GM18870 (cell line): Measurements from ENCODE around the gene ABCA4.

Source experiments
- ATAC-seq: cut with Tn5 transposase; IDR thresholded peaks from one replicate; pipeline ENCODE4 v1.9.1; 2021; ENCODE audit warnings: moderate library complexity; ENCODE audit not compliant: unreplicated experiment

The ABCA4 gene

DNA sequence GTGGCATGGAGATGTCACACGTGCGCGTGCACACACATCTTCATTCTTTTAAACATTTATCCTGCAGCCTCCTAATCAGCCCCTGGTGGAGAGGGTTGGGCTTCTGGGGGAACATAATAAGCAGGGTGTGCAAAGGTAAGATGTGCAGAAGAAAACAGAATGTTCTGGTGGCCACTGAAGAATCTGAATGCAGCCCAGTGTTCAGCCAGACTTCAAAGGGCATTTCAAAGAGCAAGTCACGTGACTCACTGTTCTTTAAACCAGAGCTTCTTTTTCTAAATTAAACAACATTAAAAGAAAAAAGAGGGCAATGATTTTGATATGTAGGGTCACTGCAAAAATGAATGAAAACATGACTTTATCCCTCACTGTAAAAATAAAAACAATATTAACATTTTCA, 89.8 kb downstream of the ABCA4 start:
- ATAC-seq = no peak

DNA sequence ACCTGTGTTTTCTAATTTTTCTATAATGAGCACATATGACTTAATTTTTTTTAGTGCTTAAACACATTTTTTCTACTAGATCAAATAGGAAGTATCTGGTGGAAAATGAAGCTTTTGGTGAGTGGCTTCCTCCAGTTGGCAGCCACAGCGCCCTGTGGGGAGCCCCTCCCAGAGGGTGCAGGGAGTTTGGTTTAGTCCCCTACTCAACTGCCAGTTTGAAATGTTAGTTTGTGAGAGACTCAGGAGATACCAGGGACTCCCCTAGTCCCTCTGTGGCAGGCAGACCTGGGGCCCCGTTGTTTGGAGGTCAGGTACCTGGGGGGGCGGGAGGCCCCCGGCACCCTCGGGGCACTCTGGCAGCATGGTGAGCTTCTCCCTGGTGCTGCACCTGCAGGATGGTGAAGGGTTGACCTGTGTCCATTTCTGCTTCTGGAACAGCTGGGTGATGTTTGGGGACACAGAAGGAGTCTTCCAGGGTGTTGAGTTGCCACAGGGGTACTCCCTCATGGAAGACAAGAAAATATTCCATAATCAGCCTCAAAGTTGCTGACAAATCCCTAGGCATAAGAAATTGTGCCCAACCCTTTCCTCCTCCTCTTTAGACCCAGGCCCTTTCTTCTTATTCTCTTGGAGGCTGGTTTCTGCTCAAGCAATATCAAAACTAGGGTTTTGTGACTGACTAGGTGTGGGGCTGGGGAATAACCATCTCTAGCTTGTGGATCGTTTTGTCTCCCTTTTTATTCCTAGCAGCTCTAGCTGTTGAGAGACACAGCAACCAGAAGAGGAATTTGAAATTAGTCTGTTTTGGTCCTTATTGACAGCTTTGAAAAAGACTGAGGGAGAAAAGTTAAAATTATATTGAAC, 91.6 kb downstream of the ABCA4 start:
- ATAC-seq = no peak

DNA sequence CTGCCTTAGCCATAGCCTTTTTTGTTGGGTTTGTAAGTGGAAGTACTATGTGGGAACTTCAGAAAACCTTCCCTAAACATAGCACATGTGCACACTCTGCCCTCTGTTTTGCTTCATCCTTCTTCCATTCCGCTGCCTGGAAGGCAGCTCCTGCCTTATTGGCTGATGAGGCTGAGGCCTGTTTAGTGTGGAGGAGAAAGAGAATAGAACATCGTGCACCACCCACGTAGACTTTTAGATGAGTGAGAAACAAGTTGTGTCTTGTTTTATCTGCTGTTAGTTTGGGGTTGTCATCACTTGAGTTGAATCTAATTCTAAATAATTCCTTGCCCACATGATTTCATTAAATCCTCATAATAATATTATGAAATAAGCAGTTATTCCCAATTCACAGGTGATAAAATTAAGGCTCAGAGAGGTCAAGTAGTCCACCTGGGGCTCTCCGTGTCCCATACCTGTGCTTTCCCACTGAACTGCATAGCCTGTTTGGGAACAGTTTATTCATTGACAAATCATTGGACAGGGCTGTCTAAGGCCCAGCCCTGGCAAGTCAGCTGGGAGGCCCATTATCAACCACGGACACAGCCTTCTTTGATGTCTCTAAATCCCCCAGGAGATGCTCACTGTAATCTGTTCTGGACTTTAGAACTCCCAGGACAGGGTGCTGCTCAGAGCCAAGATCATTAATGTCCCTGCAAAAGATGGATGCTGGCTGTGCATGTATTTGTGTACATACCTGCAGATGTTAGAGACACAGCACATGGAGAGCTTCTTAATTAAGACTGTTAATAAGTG, 93.0 kb downstream of the ABCA4 start:
- ATAC-seq = no peak

DNA sequence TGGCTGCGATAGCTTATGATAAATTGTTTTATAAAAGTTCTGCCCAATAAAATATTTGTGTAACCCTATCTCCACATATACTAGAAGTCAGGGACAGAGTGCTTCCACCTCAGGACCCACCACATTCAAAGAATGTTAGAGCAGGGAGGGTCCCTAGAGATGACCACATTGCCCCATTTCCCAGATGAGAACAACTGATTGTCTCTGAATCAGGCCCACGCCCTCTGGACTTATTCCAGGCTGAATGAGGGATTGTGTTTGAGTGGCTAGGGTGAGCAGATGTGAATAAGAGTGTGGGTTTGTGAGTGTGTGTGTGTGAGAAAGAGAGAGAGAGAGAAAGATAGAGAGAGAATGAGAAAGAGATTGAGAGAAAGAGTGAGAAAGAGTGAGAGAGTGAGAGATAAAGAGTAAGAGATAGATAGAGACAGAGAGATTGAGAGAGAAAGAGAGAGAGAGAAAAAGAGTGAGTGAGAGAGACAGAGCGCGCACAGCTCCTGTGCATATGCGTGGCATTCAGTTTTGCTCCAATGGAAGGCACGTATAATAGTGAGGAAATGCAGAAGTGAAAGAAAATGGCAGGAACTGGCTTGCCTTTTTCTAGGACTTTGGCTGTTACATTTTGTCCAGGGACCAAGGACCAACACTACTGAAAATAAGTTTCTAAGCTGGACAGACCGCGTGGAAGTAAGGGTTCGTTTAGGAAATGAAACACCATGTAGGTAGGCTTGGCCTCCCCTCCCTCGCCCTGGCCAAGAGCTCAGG, 94.1 kb downstream of the ABCA4 start:
- ATAC-seq = no peak

DNA sequence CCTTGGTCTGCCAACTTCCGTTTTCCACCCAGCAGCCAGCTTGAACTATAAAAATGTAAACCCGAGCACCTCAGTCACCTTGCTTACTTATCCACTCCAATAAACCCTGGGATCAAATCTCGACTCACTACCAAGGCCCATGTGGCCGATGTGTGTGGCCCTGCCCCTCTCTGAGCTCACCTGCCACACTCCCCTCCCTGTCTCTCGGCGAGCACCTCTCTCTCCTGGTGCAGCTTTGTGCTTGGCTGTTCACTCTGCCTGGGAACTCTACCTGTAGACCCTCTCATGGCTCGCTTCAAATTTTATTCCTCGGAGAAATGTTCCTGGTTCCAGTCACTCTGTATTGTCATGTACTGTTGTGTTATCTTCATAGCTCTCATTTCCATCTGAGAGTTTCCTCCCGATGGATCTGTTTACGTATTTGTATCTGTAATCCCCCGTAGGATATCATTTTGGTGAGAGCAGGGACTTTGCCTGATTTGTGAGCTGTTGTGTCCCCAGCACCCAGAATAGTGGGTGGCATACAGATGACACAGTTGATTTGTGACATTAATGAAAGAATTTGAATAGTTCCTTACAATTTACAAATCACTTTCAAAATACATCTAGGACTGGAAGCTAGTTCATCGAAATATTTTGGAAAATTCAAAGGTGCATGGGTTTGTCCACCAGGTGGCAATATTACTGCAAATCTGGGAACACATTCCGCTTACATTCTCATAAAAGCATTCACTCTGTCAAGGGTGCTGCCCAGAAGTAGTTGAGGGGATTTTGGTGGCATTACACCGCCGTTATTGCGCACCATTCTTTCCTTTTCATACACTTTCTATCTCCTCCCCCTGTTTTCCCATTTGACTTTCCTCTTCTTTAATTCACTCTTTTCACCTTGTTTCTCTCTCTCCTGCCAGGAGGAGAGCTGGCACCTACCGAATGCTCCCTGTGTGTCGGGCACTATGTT, 95.3 kb downstream of the ABCA4 start:
- no peak for ATAC-seq

DNA sequence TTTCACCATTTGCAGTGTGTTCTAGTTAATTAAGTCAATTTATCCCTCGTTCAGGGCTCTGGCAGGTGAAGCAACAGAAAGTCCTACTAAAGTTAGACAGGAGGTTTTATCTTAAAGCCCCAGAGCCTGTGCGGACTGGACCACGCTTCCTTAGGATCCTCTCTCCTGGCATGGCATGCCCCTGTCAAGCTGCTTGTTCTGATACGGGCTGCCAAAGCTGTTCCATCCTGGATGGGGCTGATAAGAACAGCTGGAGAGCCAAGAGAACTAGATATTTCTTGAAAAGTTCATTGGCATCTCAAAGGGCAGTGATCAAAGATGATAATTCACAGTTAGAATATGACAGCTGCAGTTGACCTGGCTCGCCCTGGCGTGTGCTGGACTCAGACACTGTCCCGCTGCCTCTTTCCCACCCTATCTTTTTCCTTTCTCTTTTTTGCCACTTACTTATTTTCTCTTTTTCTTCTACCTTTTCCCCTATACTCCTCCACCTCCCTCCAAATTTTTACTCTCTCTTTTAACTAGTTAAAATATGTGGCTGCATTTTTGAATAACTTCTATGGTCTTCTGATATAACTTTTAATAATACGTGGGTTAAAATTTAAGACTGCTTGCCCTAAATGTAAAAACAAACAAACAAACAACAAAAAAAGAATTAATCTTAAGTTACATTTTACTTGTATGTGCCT, 96.7 kb downstream of the ABCA4 start:
- no peak for ATAC-seq

DNA sequence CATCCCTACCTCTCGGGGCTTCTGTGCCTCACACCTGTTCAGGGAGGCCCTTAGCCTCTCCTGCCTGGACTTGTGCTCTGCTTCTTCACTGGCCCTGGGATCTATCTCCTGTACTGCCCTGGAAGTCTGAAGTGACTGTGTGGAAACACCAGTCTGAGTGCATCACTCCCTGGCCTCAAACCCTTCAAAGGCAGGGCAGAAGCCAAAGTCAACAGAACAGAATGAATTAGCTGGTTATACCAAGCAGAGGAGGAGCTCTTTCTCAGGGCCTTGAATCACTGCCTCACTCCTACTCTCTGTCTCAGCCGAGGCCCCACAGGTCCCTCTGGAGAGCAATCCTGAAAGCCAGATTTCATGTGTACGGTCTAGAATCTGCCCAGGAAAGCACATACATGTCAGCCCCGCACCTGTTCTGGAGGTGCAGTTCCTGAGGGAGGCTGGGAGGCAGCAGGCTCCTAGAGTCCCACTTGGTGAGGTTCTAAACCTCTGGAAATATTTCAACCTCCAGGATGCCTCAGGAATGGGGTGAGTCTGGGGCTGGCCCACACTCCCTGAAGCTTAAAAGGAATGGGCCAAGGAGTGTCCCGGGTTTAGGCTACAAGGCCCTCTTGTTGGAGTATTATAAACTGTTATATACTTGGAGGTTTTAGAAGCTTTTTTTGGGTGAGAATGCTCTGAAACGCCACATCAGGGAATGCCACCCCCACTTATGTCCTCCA, 98.3 kb downstream of the ABCA4 start:
- no peak for ATAC-seq

DNA sequence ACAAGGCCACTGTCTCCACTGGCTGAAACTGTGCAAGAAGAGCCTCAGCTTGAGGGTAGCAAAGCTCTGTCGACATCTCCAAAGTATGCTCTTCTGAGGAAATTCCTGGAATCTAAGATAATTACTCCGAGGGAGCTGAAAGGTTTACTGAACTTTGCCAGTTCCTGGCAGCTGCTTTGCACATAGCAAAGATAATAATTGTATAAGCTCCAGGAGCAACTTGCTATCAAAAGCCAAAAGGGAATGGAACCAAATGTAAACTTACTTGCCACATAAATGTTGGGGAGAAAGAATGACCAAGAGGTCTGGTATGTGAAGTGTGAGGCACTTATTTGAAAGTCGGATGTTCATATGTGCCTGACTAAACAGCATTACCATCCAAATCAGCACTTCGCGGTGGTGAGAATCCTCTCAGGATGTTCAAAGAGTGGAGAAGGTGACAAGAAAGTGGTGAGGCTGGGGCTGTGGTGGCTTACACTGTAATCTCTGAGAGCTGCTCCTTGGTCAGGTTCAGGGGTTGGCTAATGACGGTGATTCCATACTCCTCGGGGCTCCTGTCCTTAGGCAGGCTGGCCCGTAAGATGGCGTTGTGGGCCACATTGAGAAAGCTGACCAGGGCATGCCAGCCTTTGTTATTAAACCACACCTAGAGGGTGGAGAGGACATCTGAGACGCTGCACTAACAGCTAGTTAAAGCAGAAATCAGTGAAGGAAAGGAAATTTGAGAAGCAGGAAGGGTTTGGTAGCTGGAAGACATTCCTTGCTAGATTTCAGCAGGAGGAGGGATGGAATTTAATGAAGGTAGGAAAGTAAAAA, 100.0 kb downstream of the ABCA4 start:
- no peak for ATAC-seq

DNA sequence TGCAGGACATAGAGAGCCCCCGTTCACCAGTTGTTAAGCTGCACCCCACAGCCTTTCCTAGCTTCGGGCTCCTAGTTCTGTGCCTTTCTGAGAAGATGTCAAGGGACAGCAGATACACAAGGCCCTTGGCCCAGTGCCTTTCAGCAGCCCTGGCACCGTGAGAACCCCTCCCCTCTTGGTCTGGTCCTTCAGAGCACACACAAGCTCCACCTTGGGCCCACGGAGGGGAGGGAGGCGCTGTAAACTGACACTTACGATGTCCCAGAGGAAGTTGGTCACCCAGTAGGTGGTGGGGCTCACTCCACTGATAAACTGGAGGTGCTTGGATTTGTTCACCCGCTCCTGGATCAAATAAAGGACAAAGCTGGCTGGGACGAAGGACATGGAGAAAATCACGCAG, 101.6 kb downstream of the ABCA4 start:
- ATAC-seq = no peak

DNA sequence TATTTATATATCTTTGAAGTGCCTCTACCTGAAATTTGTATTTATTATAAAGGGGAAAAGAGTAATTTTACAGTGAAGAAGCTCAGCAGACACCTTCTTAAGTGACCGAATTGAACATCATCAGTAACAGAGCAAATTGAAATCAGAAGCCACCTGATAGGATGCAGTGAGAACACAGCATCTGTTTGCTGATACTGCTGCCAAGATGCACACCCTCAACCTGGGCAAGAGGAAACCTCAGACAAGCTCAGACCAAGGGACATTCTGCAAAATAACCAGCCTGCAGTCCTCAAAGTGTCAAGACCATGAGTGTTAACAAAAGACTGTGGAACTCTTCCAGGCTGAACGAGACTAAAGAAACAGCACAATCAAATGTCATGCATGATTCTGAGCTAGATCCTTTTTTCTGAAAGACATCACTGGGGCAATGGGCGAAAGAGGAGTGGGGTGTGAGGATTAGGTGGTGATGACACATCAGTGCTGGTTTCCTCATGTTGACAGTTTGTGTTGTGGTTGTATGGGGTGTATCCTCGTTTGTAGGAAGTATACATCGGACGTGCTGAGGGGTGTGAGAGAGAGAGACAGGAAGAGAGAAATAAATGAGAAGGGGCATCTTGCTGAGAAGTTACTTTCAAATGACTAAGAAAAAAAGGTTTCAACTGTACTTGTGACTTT, 103.7 kb downstream of the ABCA4 start:
- ATAC-seq = no peak

DNA sequence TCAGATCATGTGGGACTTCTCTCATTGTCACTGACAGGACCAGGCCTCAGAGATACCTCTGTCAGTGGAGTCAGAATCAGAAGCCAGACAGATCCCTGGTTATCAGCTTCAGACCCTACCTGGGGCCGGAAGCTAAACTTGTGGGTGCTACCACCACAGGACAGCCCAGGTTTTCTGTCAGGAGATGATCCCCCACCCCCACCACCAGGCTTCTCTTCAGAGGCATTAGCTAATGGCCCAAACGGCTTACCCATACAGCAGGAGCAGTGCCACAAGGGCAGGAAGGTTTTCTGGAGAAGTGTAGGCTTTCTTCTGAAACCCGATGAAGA, 105.5 kb downstream of the ABCA4 start:
- no peak for ATAC-seq

DNA sequence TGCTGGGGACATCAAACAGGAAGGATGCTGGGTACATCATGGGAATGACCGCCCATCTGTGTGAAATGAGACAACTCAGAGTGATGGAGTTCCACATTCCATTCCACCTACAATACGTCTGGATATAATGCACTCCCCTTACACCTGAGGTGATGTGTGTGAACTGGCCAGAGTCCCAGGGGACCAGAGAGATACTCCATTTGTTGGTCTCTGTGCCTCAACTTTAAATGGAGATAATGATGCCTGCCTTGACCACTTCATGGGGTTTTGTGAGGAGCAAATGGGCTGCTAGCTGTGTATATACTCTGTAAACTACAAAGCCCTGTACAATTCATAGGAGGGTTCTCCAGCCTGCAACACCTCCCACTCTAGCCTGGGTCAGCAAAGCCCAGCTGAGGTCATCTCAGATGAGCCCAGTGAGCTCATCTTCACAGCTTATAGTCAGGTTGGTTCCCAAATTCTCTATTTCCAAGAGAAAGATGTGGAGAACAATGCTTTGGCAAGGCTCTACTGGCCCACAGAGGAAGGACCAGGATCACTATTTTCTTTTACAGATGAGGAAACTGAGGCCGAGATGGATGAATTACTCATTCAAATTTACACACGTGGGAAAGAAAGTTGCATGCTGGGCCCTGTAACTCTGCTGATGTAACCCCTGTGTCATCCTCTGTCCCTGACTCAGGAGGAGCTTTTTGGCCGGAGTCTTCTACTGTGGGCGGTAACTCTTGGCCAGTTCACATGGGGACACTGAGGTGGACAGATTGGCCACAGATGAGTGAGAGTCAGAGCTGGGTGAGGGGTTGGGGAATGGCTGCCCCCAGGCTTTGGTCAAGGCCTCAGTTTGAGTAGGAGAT, 106.1 kb downstream of the ABCA4 start:
- ATAC-seq = no peak

DNA sequence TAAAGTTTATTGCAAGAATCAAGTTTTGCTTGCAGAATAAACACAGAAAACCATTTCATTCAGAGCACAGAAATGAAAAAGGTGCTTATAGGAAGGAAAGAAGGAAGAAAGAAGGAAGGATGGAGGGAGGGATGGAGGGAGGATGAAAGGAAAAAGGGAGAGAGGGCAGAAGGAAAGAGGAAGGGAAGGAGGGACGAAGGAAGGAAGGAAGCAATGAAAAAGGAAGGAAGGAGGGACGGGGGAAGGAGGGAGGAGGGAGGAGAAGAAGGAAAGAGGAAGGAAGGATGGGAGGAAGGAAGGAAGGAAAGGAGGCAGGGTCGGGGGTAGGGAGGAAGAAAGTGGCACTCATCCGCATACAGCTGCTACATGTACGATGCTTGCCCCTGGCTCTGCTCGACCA, 106.9 kb downstream of the ABCA4 start:
- ATAC-seq = no peak

DNA sequence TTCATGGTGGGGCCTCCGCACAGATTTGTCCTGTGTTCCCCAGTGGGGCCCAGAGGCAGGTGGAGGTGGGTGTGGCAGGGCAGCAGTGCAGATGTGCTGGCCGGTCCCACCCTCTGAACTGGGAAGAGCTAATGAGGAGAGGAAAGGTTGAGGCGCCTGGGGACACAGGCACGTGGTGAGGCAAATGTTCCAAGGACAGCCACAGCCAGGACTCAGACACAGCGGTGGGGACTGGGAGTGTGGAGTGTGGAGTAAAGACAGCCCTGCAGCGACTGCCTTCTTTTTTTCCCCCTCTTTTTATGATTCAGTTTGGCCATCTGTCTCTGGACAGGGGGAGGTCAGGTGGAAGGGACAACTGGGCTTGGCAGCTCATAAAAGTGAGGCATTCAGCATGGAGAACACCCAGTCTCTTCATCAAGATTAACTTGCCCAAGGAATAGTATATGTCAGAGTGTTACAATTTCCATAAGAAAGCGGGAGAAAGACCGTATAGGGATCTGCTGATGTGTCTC, 107.5 kb downstream of the ABCA4 start:
- ATAC-seq = no peak

DNA sequence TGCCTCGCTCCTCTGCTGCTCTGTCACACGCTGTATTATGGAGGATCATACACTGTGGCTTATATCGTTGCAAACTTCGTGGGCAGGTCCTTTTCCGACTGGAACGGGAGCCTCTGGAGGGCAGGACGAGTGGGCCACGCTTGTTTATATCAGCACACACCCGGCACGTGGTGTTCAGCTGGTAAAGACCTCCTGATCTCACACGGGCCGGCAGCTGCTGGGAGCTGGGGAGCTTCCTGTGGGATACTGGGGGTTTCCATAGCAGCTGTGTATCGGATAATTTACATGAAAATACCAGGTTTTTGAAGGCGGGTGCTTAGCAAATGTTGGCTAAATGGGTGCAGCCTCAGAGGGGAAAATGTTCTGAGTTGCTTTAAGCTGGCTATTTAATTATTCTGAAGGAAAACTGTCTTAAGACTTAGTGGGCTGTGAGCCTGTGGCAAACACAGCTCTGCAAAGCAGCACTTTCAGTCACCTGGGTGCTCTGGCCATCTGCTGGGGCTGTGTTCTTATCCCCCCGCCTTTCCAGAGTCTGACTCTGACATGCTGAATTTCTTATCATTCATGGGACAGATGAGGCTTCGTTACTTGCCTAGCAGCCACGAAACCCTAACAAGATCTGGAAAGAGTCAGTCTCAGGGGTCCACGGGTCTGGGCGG, 108.1 kb downstream of the ABCA4 start:
- no peak for ATAC-seq
